HepG2 (cell line): ENCODE data around the gene ECE2. TPM values are rescaled to one million over a fixed set of nuclear protein-coding genes. Genes with fewer than 3 reads are reported as not detected.
A peak's percentile ranks its signal among the peaks of the same experiment; 100 is the strongest.

ENCODE experiments used
- ADNP ChIP-seq: sonication (generic); formaldehyde crosslinking; IDR thresholded peaks from 2 replicates; pipeline ENCODE4 v1.4.0; 2020; ENCODE audit warnings: missing genetic modification reagents
- AKNA ChIP-seq: sonication (generic); formaldehyde crosslinking; IDR thresholded peaks from 2 replicates; pipeline ENCODE4 v1.4.0; 2020; ENCODE audit warnings: missing genetic modification reagents, borderline replicate concordance
- ARID5B ChIP-seq: IDR thresholded peaks from 2 replicates; pipeline ENCODE4 v1.4.0; 2020; ENCODE audit warnings: mild to moderate bottlenecking, missing genetic modification reagents
- DMAP1 ChIP-seq: IDR thresholded peaks from 2 replicates; pipeline ENCODE4 v1.6.1; 2016
- ERF ChIP-seq: IDR thresholded peaks from 2 replicates; pipeline ENCODE4 v1.6.1; 2018; ENCODE audit warnings: missing biosample characterization, missing genetic modification reagents
- GATA4 ChIP-seq: sonication (generic); IDR thresholded peaks from 2 replicates; pipeline ENCODE4 v1.6.1; 2016; ENCODE audit warnings: antibody characterized with exemption, low read depth, borderline replicate concordance
- HHEX ChIP-seq: IDR thresholded peaks from 2 replicates; pipeline ENCODE4 v1.6.1; 2016; ENCODE audit warnings: control low read depth
- NFYC ChIP-seq: IDR thresholded peaks from 2 replicates; pipeline ENCODE4 v1.6.1; 2016; ENCODE audit warnings: missing genetic modification reagents, missing compliant biosample characterization
- NPAS2 ChIP-seq: sonication (generic); formaldehyde crosslinking; IDR thresholded peaks from 2 replicates; pipeline ENCODE4 v1.8.0; 2022; ENCODE audit warnings: mild to moderate bottlenecking, missing genetic modification reagents, borderline replicate concordance
- RAD51 ChIP-seq: fragments of 450-650 bp; IDR thresholded peaks from 2 replicates; pipeline ENCODE4 v1.6.1; 2016; ENCODE audit warnings: borderline replicate concordance
- SMAD9 ChIP-seq: sonication (generic); formaldehyde crosslinking; IDR thresholded peaks from 2 replicates; pipeline ENCODE4 v1.5.1; 2020; ENCODE audit warnings: mild to moderate bottlenecking, missing genetic modification reagents
- SRSF4 ChIP-seq: fragments of 200-400 bp; formaldehyde crosslinking; IDR thresholded peaks from one replicate; pipeline ENCODE4 v1.6.1; 2018; ENCODE audit warnings: mild to moderate bottlenecking, low read depth, low read length, moderate library complexity; ENCODE audit not compliant: poor library complexity, severe bottlenecking
- ZFP37 ChIP-seq: sonication (generic); formaldehyde crosslinking; IDR thresholded peaks from 2 replicates; pipeline ENCODE4 v1.4.0; 2020; ENCODE audit warnings: missing genetic modification reagents, borderline replicate concordance
- ZNF383 ChIP-seq: sonication (generic); formaldehyde crosslinking; IDR thresholded peaks from 2 replicates; pipeline ENCODE4 v1.4.0; 2020; ENCODE audit warnings: missing genetic modification reagents, mild to moderate bottlenecking, borderline replicate concordance
- ZNF543 ChIP-seq: sonication (generic); formaldehyde crosslinking; IDR thresholded peaks from 2 replicates; pipeline ENCODE4 v1.4.0; 2020; ENCODE audit warnings: mild to moderate bottlenecking, missing genetic modification reagents
- ZNF580 ChIP-seq: IDR thresholded peaks from 2 replicates; pipeline ENCODE4 v1.6.1; 2016; ENCODE audit warnings: low read depth, borderline replicate concordance
- ZNF660 ChIP-seq: sonication (generic); formaldehyde crosslinking; IDR thresholded peaks from 2 replicates; pipeline ENCODE4 v1.5.1; 2020; ENCODE audit warnings: mild to moderate bottlenecking, low read depth, missing genetic modification reagents, borderline replicate concordance
- ZNF766 ChIP-seq: sonication (generic); formaldehyde crosslinking; IDR thresholded peaks from 2 replicates; pipeline ENCODE4 v1.5.0; 2020; ENCODE audit warnings: missing genetic modification reagents, borderline replicate concordance
- ZNF780A ChIP-seq: sonication (generic); formaldehyde crosslinking; IDR thresholded peaks from 2 replicates; pipeline ENCODE4 v1.8.0; 2022; ENCODE audit warnings: mild to moderate bottlenecking, missing genetic modification reagents, moderate library complexity
- polyA plus RNA-seq, 8 experiments: library from polyadenylated mRNA; depleted of rRNA in 3 of 8; stranded (reverse) in 7 of 8; unstranded in 1 of 8; fragments of >200 nt; fragmentation: Illumina TruSeq in 4 of 8; extraction: Trizol in 4 of 8; gene quantifications; 2 replicates each; pipeline versions ENCODE4 v1.2.1 to v1.2.3, GENCODE V29; 2011 to 2016; ENCODE audit warnings: low read depth in 4 of 8, missing spikeins in 1 of 8, mixed read lengths in 1 of 8; ENCODE audit not compliant: insufficient read depth in 1 of 8
- total RNA-seq, 5 experiments: library from RNA; depleted of rRNA; stranded (reverse); fragments of >200 nt; fragmentation: Illumina TruSeq; extraction: Trizol; gene quantifications; 2 replicates each; pipeline ENCODE4 v1.2.3, GENCODE V29; 2016; ENCODE audit warnings: low read depth in 1 of 5

Gene ECE2
- total and polyA plus RNA-seq, 2 of the 13 experiments (the other 11 are each of a cell fraction or from before 2014, with no cell fraction given), result not detected

- TF ChIP-seq ZNF383 (CRISPR knock-in tag) (no peak), ERF (peak; percentile 49), RAD51 (no peak), GATA4 (no peak), ADNP (CRISPR knock-in tag) (no peak), ZFP37 (CRISPR knock-in tag) (0 out of 2 replicates have a peak, but pooled peaks have one; percentile 58), AKNA (CRISPR knock-in tag) (peak; percentile 48; the same call in 1 of the 2 replicates), NPAS2 (CRISPR knock-in tag) (no peak), ZNF580 (peak; percentile 56; the same call in 1 of the 2 replicates), ZNF543 (CRISPR knock-in tag) (peak; percentile 77; the same call in 1 of the 2 replicates), ZNF780A (CRISPR knock-in tag) (no peak), DMAP1 (CRISPR knock-in tag) (peak; percentile 75), ARID5B (CRISPR knock-in tag) (peak; percentile 28), SMAD9 (CRISPR knock-in tag) (no peak), SRSF4 (no peak), NFYC (CRISPR knock-in tag) (peak; percentile 76), ZNF660 (CRISPR knock-in tag) (no peak), ZNF766 (CRISPR knock-in tag) (0 out of 2 replicates have a peak, but pooled peaks have one; percentile 18), HHEX (CRISPR knock-in tag) (no peak)
These were observed 26.2 kb upstream of the ECE2 start, which contains the start of gene EEF1AKMT4 (continued) for GRCh38 chr3:184249412-184250166.
